ENCODE data around the gene LYPD5.

GRCh38 chr19:43752287-43752875, 49.9 kb downstream of the LYPD5 start:
- TF ChIP-seq CTCF (IDR thresholded peaks at IDR 0.05; ENCODE audit: poor library complexity, severe bottlenecking) = no peak
- TF ChIP-seq POLR2AphosphoS5 (IDR thresholded peaks at IDR 0.05) = no peak
- no peak for TF ChIP-seq SMC3 (conservative IDR thresholded peaks at IDR 0.05; ENCODE audit: poor library complexity)
- TF ChIP-seq EZH2 (IDR thresholded peaks at IDR 0.05; ENCODE audit: borderline replicate concordance, insufficient read depth, low read length, poor library complexity, severe bottlenecking) = no peak
- no peak for TF ChIP-seq RAD21 (conservative IDR thresholded peaks at IDR 0.05)
- no peak for TF ChIP-seq EP300 (conservative IDR thresholded peaks at IDR 0.05; ENCODE audit: poor library complexity, severe bottlenecking)
- TF ChIP-seq MXI1 (conservative IDR thresholded peaks at IDR 0.05; ENCODE audit: poor library complexity, severe bottlenecking) = no peak
- no peak for TF ChIP-seq REST (IDR thresholded peaks at IDR 0.05; ENCODE audit: borderline replicate concordance)

Measured in neural cell (in vitro differentiated cells).